Measurements from ENCODE around the gene CHST8.

GRCh38 chr19:33723512-33723911, 101.8 kb downstream of the CHST8 start:
- no peak for TF ChIP-seq CTCF (IDR thresholded peaks at IDR 0.05; ENCODE audit: insufficient read depth, low read length)
- TF ChIP-seq POLR2AphosphoS5 (IDR thresholded peaks at IDR 0.05; ENCODE audit: low read depth): no peak

Data from HL-60 (cell line).